HFF-Myc (cell line): ENCODE data around the gene ALPK1.

Experiments used
- DNase-seq: peaks from one replicate; pipeline ENCODE4 v3.0.0-alpha.2; 2011; ENCODE audit warnings: low read depth; ENCODE audit errors: extremely low read depth
- H3K4me3 ChIP-seq: replicated peaks from 2 replicates; pipeline ENCODE4 v1.5.1; 2011; ENCODE audit warnings: low read depth, mild to moderate bottlenecking, control low read depth, low read length
- TF ChIP-seq, protein P1 (sequence below): IDR thresholded peaks from 2 replicates; pipeline ENCODE4 v1.5.1; 2012; ENCODE audit warnings: mild to moderate bottlenecking, low read depth, low read length, control low read depth; ENCODE audit errors: missing control alignments

ALPK1 gene

DNA sequence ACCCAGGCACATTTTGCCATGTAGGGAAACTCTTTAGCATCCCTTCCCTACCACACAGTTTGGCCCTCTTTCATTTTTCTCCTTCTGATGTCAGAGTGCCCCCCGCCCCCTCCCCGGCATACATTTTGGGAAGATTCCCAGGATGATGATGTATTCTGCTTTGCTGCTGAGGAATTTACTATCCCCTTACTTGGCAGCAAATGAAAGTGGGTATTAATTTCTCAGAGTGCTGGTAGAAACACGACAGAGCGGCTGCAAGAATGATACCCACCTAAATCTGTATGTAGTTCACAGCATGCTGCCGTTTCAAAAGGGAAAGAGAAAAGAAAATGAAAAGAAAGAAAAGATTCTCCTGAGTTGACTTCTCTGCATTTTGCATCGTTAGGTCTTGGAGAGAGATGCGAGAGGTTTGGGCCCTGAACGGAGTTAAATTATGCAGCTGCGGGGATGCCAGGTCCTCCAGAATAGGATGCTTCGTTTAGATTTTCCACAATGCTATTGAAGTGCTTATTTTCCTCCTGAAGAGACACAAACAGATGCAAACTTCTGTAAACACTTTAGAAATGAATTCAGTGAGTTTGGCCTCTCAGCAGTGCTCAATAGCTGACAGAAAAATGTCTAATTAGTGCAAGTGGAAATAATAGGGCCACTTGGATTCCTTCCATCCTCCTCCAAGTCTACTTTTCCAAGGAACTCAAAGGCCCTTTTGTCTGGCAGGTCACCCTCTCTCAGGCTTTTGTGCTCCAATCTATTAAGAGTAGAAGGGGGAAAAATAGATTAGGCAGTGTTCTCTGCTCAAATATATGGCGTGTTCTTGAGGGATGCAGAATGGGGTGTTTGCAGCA lies 106.2 kb downstream of the ALPK1 start:
- TF ChIP-seq, protein P1, sequence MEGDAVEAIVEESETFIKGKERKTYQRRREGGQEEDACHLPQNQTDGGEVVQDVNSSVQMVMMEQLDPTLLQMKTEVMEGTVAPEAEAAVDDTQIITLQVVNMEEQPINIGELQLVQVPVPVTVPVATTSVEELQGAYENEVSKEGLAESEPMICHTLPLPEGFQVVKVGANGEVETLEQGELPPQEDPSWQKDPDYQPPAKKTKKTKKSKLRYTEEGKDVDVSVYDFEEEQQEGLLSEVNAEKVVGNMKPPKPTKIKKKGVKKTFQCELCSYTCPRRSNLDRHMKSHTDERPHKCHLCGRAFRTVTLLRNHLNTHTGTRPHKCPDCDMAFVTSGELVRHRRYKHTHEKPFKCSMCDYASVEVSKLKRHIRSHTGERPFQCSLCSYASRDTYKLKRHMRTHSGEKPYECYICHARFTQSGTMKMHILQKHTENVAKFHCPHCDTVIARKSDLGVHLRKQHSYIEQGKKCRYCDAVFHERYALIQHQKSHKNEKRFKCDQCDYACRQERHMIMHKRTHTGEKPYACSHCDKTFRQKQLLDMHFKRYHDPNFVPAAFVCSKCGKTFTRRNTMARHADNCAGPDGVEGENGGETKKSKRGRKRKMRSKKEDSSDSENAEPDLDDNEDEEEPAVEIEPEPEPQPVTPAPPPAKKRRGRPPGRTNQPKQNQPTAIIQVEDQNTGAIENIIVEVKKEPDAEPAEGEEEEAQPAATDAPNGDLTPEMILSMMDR, result no peak
- DNase-seq, result no peak
- no peak overlapping the region for H3K4me3 ChIP-seq

DNA sequence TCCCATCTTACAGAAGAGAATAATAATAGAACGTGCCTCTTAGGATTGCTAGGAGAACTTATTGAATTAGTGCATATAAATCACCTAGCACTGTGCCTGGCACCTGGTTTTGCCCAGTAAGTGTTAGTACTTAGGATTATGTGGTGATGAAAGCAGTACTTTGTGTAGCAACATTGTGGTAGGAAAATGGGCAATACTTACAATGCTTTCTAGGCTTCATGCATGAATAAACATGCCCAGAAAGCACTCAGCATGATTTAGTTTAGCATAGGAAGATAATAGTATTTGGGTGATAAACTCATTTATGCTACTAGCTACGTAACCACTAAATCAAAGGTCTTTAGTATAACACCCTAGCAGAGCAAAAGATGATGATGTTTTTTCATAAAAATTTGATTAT lies 113.2 kb downstream of the ALPK1 start:
- H3K4me3 ChIP-seq, result no peak overlapping the region
- TF ChIP-seq, protein P1, result no peak
- DNase-seq, result no peak

DNA sequence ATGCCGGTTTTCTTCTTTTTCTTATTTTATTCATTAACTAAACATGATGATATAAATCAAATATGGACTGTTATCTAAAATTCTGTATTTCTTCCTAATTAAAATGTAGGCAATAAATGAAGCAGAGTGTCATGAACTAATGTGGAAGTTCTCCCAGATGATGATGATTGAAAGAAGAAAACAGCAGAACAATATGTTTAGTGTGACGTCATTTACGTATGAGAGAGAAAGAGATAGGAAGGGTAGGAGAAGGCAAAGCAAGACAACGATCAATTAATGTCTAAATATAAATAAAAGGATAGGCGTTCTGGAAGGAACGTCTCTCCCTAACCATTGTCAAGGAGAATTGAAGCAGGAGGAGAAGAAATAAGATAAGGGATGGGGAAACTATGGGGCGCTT lies 113.6 kb downstream of the ALPK1 start:
- no peak for DNase-seq
- TF ChIP-seq, protein P1, result no peak

DNA sequence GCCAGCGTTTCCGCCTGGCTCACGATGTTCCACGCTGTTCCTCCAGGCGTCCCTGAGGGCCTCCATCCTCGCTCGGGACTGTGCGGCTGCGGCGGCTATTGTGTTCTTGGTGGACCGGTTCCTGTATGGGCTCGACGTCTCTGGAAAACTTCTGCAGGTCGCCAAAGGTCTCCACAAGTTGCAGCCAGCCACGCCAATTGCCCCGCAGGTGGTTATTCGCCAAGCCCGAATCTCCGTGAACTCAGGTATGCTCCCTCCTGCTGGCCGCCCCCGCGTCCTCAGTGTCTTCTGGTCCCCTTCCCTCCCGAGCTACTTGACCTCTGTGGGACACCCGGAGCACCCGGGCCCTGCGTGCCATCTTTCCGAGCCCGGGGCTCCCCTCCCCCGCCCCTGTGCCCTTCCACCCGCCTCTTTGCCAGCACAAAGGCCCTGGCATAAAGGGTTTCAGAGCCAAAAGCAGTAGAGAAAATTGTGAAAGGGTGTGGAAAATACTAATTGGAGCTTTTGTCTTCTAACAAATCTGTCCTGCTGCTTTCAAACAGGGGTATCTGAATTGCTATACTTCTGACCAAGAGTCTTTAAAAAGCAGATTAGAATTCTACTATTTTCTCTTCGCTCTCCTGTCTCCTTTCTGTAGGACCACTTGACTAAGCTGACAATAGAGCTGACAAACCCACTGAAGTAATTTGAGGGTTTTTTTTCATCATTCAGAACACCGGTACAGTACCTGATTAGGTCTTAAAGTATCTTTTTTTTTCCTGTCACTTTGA lies 114.8 kb downstream of the ALPK1 start:
- TF ChIP-seq, protein P1, result no peak
- no peak for DNase-seq
- no peak overlapping the region for H3K4me3 ChIP-seq

More for the DNA sequence above, 113.6 kb downstream of the ALPK1 start:
- H3K4me3 ChIP-seq, result no peak overlapping the region

DNA sequence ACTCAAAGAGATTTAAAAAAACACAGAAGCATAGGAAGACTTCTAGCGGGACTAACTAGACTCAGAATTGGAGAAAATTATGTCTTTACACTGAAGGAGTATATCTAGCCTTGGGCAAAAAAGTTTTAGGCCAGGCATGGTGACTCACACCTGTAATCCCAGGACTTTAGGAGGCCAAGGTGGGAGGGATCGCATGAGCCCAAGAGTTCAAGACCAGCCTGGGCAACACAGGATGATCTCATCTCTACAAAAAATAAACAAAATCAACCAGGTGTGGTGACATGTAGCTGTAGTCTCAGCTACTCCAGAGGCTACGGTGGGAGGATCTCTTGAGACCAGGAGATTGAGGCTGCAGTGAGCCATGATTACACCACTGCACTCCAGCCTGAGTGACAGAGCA lies 119.3 kb downstream of the ALPK1 start:
- H3K4me3 ChIP-seq, result no peak overlapping the region
- no peak for DNase-seq
- TF ChIP-seq, protein P1, result no peak

DNA sequence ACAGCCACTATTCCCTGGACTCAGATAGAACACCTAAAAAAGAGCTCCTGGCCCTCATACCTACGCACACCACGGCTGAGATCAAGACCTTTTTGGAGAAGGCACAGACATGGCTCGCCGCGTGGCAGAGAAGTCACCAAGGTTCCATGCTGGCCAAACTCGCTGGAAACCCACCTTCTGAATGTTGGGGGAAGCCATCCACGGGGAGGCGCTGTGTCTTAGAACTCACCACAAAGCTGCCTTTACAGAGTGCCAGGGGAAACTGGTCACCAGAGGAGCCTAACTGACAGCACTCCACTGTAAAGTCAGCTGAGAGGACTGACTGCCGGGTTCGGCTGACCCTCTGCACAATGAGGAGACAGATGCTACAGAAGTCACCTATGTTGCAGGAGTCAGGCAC lies 120.9 kb downstream of the ALPK1 start:
- no peak for DNase-seq
- H3K4me3 ChIP-seq, result no peak overlapping the region
- TF ChIP-seq, protein P1, result peak; percentile 24
